ENCODE results near the gene KRTAP19-7. TPM values are rescaled to one million over a fixed set of nuclear protein-coding genes. Genes with fewer than 3 reads are reported as not detected.

Gene KRTAP19-7
- total RNA-seq, 3 donors from 2014 or later, result not detected

DNA sequence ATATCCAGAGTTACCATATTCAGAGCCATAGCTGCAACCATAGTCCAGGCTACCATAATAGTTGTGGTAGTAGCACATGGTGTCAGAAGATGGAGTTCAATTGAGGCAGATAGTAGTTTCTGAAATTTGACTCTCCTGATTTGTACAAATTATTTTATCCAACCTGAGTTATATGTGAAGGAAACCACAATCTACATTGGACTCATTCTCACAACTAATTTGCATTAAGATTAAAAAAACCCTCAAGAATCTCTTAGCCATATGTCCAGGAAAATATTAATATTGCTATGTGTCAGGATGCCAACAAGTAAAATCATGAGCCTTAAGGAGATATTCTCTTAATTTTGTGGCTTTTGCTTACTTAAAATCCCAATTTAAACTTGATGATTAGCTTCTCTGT is 29.2 kb upstream of the KRTAP19-7 start, which contains the start of gene KRTAP22-2:
TSS of gene KRTAP22-2 (minus strand) at position 101 of the 400 bp plus-strand sequence.
- Histone ChIP-seq H3K9me3 (peaks cover 44% of the 10 kb centered on the region), H3K36me3 (ENCODE audit: low read depth) (no peaks in the 10 kb centered on the region), H3K4me1 (ENCODE audit: low read depth) (no peaks in the 10 kb centered on the region), H3K4me3 (no peak within 1 kb of the TSS)
- intact Hi-C loops (cut with DNase I, micrococcal nuclease), result no loop called here
- ATAC-seq, result no peak
- no peak for TF ChIP-seq CTCF (IDR thresholded peaks at IDR 0.05)
- DNase-seq, result no peak

DNA sequence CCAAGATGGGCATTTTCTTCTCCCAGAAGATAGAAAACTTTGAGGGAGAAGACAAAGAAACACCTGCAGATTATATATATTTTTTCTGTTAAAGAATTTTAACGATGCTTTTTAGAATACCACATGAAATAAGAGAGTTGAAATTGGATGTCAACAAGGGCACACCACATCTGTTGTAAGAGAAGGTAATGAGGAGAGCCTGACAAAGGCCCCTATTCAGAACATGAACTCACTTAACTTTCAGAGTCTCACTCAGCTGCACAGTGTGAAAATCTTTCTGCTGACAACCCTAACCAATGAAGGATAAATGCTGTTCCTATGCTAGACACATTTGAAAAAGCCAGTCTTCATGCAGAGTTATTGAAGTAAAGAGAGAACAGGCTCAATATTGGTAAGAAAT is 21.8 kb upstream of the KRTAP19-7 start:
- no peaks in the 10 kb centered on the region for H3K36me3 ChIP-seq (ENCODE audit: low read depth)
- H3K9me3 ChIP-seq, result peaks cover 42% of the 10 kb centered on the region
- ATAC-seq (no peak), DNase-seq (no peak)
- no peak overlapping the region for H3K4me3 ChIP-seq
- intact Hi-C loops (cut with DNase I, micrococcal nuclease), result no loop called here
- no peak for TF ChIP-seq CTCF (IDR thresholded peaks at IDR 0.05)
- H3K4me1 ChIP-seq (ENCODE audit: low read depth), result no peaks in the 10 kb centered on the region

DNA sequence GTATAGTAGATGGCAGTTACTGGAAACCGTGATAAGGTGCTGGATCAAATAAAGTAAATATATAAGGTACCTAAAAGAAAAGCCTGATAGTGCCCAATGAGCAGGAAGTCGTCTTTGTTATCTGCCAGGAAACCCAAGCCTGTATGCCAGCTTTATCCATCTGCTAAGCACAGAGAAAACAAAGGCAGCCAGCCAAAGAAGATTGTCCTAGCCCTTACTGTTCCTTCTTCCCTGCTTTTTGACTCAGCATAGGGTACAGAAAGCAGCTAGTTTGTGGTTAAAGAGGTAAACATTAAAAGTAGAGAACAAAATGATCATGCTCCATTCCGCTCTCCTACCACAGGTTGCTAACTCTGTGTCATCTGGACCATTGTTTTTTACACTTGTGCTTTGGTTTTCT is 19.0 kb upstream of the KRTAP19-7 start:
- no peak for ATAC-seq
- Histone ChIP-seq H3K36me3 (ENCODE audit: low read depth) (no peaks in the 10 kb centered on the region), H3K4me3 (no peak overlapping the region), H3K9me3 (peaks cover 50% of the 10 kb centered on the region), H3K4me1 (ENCODE audit: low read depth) (no peaks in the 10 kb centered on the region)
- no peak for TF ChIP-seq CTCF (IDR thresholded peaks at IDR 0.05)
- intact Hi-C loops (cut with DNase I, micrococcal nuclease), result no loop called here
- DNase-seq, result no peak

DNA sequence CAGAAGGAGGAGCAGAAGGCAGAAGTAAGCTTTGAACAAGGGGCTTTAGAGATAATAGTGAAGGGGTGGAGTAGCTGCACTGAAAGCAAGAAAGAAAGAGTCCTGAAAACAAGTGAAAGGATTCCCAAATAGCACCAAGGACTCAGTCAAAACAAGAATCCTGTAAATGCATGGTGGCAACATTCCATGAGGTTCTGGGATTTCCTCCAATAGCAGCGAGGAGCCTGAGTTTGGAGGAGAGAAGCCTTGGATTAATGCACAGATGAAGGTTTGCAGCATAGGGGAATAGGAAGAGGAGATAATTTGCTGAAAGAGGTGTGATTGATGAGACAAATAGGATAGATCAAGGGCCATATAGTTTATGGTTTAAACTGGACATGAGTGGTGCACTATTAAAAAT is 18.2 kb upstream of the KRTAP19-7 start:
- Histone ChIP-seq H3K4me1 (ENCODE audit: low read depth) (no peaks in the 10 kb centered on the region), H3K36me3 (ENCODE audit: low read depth) (no peaks in the 10 kb centered on the region), H3K4me3 (no peak overlapping the region), H3K9me3 (peaks cover 43% of the 10 kb centered on the region)
- intact Hi-C loops (cut with DNase I, micrococcal nuclease), result no loop called here
- DNase-seq, result no peak
- no peak for TF ChIP-seq CTCF (IDR thresholded peaks at IDR 0.05)
- no peak for ATAC-seq

- ATAC-seq (no peak), DNase-seq (no peak)
- no peak overlapping the region for H3K4me3 ChIP-seq
- no peaks in the 10 kb centered on the region for H3K4me1 ChIP-seq (ENCODE audit: low read depth)
- no peak for TF ChIP-seq CTCF (IDR thresholded peaks at IDR 0.05)
- intact Hi-C loops (cut with DNase I, micrococcal nuclease), result no loop called here
- H3K36me3 ChIP-seq (ENCODE audit: low read depth), result no peaks in the 10 kb centered on the region
- peaks cover 44% of the 10 kb centered on the region for H3K9me3 ChIP-seq
Observed at GRCh38 chr21:30577766-30578165, 16.7 kb upstream of the KRTAP19-7 start.

- no peak for TF ChIP-seq CTCF (IDR thresholded peaks at IDR 0.05)
- DNase-seq (no peak), ATAC-seq (no peak)
- Histone ChIP-seq H3K9me3 (peaks cover 36% of the 10 kb centered on the region), H3K4me3 (no peak overlapping the region), H3K36me3 (ENCODE audit: low read depth) (no peaks in the 10 kb centered on the region), H3K4me1 (ENCODE audit: low read depth) (no peaks in the 10 kb centered on the region)
- intact Hi-C loops (cut with DNase I, micrococcal nuclease), result no loop called here
Observed at GRCh38 chr21:30567617-30568016, 6.5 kb upstream of the KRTAP19-7 start.
